ENCODE data around the gene FOXF1. TPM values are rescaled to one million over a fixed set of nuclear protein-coding genes. Genes with fewer than 3 reads are reported as not detected.

The FOXF1 gene
- total and polyA plus RNA-seq, 2 of the 13 experiments (the other 11 are each of a cell fraction or from before 2014, with no cell fraction given) = not detected

- TF ChIP-seq UBTF (CRISPR knock-in tag; IDR thresholded peaks at IDR 0.05) (peak; percentile 25), ZNF891 (CRISPR knock-in tag; IDR thresholded peaks at IDR 0.05) (peak; percentile 43; the same call in 1 of the 2 replicates), ZNF569 (CRISPR knock-in tag; IDR thresholded peaks at IDR 0.05; ENCODE audit: borderline replicate concordance) (no peak), KAT2B (IDR thresholded peaks at IDR 0.05; ENCODE audit: borderline replicate concordance, low read depth, low read length) (no peak), FUBP1 (CRISPR knock-in tag; IDR thresholded peaks at IDR 0.05; ENCODE audit: borderline replicate concordance) (peak; percentile 18; the same call in 1 of the 2 replicates), GABPA (IDR thresholded peaks at IDR 0.05; ENCODE audit: low read depth, low read length) (no peak), GABPA (CRISPR knock-in tag; IDR thresholded peaks at IDR 0.05; ENCODE audit: low read depth) (peak; percentile 8; the same call in 1 of the 2 replicates), MZF1 (CRISPR knock-in tag; IDR thresholded peaks at IDR 0.05; ENCODE audit: borderline replicate concordance) (peak; percentile 36; the same call in 1 of the 2 replicates), PHF20 (CRISPR knock-in tag; IDR thresholded peaks at IDR 0.05) (peak; percentile 99), NCOR1 (IDR thresholded peaks at IDR 0.05; ENCODE audit: borderline replicate concordance, low read length) (no peak), MIER2 (CRISPR knock-in tag; IDR thresholded peaks at IDR 0.05) (0 out of 2 replicates have a peak, but pooled peaks have one; percentile 11), MED1 (CRISPR knock-in tag; IDR thresholded peaks at IDR 0.05) (peak; percentile 60; the same call in 1 of the 2 replicates), ZNF432 (CRISPR knock-in tag; IDR thresholded peaks at IDR 0.05; ENCODE audit: borderline replicate concordance) (no peak), ZNF878 (CRISPR knock-in tag; IDR thresholded peaks at IDR 0.05) (no peak), JUN (CRISPR knock-in tag; IDR thresholded peaks at IDR 0.05) (peak; percentile 79), PHF8 (CRISPR knock-in tag; IDR thresholded peaks at IDR 0.05) (peak; percentile 98), ZNF501 (CRISPR knock-in tag; IDR thresholded peaks at IDR 0.05) (peak; percentile 89), MLX (CRISPR knock-in tag; IDR thresholded peaks at IDR 0.05) (no peak), RARA (CRISPR knock-in tag; IDR thresholded peaks at IDR 0.05) (no peak; the same call in 1 of the 2 replicates)
- TF ChIP-seq, protein P1, sequence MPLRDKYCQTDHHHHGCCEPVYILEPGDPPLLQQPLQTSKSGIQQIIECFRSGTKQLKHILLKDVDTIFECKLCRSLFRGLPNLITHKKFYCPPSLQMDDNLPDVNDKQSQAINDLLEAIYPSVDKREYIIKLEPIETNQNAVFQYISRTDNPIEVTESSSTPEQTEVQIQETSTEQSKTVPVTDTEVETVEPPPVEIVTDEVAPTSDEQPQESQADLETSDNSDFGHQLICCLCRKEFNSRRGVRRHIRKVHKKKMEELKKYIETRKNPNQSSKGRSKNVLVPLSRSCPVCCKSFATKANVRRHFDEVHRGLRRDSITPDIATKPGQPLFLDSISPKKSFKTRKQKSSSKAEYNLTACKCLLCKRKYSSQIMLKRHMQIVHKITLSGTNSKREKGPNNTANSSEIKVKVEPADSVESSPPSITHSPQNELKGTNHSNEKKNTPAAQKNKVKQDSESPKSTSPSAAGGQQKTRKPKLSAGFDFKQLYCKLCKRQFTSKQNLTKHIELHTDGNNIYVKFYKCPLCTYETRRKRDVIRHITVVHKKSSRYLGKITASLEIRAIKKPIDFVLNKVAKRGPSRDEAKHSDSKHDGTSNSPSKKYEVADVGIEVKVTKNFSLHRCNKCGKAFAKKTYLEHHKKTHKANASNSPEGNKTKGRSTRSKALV (CRISPR knock-in tag; IDR thresholded peaks at IDR 0.05) = no peak
- TF ChIP-seq, protein P2, sequence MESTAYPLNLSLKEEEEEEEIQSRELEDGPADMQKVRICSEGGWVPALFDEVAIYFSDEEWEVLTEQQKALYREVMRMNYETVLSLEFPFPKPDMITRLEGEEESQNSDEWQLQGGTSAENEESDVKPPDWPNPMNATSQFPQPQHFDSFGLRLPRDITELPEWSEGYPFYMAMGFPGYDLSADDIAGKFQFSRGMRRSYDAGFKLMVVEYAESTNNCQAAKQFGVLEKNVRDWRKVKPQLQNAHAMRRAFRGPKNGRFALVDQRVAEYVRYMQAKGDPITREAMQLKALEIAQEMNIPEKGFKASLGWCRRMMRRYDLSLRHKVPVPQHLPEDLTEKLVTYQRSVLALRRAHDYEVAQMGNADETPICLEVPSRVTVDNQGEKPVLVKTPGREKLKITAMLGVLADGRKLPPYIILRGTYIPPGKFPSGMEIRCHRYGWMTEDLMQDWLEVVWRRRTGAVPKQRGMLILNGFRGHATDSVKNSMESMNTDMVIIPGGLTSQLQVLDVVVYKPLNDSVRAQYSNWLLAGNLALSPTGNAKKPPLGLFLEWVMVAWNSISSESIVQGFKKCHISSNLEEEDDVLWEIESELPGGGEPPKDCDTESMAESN (CRISPR knock-in tag; conservative IDR thresholded peaks at IDR 0.05) = 0 out of 2 replicates have a peak, but pooled peaks have one; percentile 58
Measured at GRCh38 chr16:86554917-86555703, 44.8 kb downstream of the FOXF1 start, which contains the start of gene MTHFSD (continued).

Measured in HepG2 (cell line).